CD4-positive, alpha-beta T cell treated with Interleukin-12 subunit alpha and Interleukin-12 subunit beta, for 1 hour (primary cell): ENCODE results near the gene OPTC.
"Not testable (repeated sequence)": the region's sequence is repeated elsewhere in the genome, so short reads cannot be mapped to it uniquely, and the experiment has no call there.

Source experiments
- DNase-seq: peaks from one replicate; pipeline ENCODE4 v3.0.0-alpha.2; 2020

The OPTC gene

GRCh38 chr1:203465948-203466347 lies 28.0 kb upstream of the OPTC start:
- no peak for DNase-seq

- not testable (repeated sequence) for DNase-seq
Measured at GRCh38 chr1:203466906-203467549, 26.9 kb upstream of the OPTC start.

DNA sequence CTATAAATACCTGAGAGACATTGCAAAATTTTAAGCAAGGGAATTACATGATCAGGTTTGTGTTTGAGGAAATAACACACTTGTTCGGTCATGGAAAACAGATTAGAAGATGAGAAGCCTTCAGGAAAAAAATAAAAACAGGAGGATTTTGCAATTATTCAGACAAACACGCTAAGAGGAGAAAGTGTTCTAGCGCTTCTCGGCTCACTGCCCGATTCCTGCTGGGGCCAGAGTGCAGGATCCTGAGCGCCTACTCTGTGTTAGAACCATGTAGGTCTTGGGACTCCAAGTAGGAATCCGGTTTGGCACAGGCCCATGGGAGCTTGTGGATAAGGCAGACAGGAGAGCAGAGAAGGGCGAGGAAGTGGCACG lies 26.4 kb upstream of the OPTC start:
- no peak for DNase-seq

DNA sequence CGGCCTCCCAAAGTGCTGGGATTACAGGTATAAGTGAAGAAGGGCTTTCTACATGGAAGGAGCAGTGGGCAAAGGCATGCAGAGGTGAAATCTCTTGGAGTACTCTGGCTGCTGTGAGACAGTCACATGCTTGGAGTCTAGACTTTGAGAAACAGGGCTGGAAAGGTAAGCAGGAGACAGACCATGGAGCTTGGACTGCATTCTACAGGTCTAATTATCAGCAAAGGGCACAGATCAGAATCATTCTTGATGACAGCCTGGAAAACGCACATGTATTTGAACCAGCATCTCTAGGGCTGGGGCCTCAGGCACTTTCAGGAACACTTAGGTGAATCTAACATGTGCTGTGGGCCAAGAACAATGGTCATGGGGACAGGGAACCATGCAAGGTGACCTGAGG lies 25.6 kb upstream of the OPTC start:
- DNase-seq = no peak

GRCh38 chr1:203470240-203470639 lies 23.7 kb upstream of the OPTC start:
- DNase-seq = no peak

GRCh38 chr1:203471841-203472240 lies 22.1 kb upstream of the OPTC start:
- no peak for DNase-seq

DNA sequence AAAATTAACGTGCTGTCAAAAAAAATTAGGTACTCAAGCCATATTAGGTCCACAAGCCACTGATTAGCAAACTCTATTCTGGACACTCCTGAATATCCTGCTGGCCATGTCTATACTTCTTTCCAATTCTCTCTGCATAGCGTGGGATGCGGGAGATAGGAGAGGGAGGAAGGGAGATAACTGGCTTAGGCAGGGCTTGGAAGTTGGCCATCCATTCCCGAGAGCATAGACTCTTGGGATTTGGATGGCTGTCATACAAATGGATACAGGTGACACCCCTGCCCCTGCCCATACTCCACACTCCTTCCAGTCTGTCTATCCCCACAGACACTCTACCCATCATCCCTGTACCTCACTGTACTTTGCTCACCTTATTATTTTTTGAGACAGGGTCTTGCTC lies 20.7 kb upstream of the OPTC start:
- no peak for DNase-seq

- DNase-seq = no peak
Measured at GRCh38 chr1:203473781-203474305, 20.1 kb upstream of the OPTC start.

DNA sequence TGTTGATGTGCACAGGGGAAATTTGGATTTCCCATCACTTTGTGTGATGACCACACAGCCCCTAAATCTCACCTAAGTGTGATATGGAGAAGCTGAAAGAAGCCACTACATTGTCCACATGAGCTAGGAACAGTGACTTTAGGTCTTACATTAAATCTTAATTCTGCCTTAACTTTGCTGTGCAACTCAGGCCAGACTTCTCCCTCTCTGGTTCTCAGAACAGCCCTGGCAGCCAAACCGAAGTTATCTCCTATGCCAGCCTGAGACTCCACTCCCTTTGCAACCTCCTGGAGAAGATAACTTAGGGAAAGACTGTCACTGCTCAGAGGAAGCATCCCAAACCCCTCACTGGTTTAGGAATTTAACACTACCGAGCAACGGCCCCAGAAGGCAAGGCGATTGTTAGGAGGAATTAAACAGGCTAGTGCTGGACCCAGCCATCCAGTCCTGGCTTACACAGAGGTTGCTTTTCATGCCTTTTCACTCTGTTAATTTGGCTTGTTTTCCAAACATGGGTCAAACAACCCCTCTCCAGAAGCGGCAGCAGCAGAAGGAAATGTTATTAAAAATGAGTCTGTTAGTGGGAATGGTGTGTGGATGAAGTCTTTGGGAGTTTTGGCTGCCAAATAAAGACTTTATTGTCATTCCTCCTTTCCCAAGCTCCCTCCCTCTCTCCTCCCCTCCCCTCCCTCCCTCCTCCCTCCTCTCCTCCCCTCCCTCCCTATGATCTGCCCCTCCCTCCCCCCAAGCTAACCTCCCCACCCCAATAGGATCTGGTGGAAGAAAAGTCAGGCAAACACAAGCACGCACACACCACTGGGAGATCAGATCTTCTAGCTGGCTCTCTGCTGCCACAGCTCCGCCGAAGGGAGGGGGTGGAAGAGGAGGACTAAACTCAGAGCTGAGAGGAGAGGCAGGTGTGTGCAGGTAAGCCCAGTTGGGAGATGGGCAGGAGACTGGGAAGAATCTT lies 18.7 kb upstream of the OPTC start, which contains the start of gene PRELP:
Gene PRELP, plus strand, starts transcription at position 795 of the 970 bp plus-strand sequence. CDS start 7,379 bp downstream, outside the sequence.
- DNase-seq = no peak

GRCh38 chr1:203476216-203476814 lies 17.6 kb upstream of the OPTC start:
- DNase-seq = no peak

DNA sequence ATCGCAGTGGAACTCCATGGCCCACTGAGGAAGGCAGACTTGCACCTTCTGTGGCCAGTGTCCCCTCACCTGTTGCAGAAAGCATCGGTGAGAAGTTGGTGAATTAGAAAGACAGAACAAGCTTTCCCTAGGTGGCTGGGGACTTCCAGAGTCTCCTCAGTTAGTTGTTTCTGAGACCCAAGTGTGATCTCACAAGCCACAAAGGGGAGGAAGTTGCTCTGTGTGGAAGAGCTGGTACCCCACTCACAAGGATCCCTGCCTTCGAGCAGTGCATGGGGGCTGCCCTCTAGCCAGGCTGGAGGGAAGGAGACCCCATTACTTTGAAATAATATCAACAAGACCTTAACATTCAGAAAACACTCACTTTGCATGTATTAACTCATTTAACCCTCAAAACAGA lies 16.2 kb upstream of the OPTC start:
- no peak for DNase-seq

- no peak for DNase-seq
Measured at GRCh38 chr1:203478231-203478630, 15.7 kb upstream of the OPTC start.

DNA sequence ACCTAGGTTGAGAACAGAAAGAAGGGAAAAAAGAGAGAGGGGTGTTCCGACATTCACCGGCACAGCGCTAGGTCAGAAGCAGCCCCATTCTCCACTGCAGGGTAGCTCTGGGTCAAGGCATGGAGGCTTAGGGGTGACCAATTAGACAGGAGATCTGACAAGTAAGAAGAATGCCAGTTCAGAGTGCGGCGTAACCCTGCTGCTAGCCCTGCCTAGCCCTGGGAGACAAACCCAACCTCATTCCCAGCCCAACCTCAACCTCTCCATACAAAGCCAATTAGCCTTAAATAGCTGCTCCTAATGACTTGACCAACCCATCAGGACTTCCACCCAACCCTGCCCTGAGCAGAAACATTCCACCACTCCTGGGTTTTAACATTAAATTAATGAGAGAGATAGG lies 15.0 kb upstream of the OPTC start:
- no peak for DNase-seq

DNA sequence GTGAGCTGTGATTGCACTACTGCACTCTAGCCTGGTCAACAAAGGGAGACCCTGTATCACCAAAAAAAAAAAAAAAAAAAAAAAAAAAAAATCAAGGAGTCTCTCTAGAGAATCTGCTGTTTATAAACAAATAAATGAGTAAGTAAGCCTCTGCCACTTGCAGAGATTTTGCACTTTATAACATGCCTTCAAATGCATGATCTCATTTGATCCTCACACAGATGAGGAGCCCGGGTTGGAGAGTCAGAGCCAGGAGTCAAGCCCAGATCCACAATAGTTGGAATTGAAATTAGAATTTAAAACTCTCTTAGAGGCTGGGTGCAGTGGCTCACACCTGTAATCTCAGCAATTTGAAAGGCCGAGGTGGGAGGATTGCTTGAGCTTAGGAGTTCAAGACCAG lies 14.3 kb upstream of the OPTC start:
- no peak for DNase-seq

GRCh38 chr1:203480084-203480483 lies 13.9 kb upstream of the OPTC start:
- no peak for DNase-seq

DNA sequence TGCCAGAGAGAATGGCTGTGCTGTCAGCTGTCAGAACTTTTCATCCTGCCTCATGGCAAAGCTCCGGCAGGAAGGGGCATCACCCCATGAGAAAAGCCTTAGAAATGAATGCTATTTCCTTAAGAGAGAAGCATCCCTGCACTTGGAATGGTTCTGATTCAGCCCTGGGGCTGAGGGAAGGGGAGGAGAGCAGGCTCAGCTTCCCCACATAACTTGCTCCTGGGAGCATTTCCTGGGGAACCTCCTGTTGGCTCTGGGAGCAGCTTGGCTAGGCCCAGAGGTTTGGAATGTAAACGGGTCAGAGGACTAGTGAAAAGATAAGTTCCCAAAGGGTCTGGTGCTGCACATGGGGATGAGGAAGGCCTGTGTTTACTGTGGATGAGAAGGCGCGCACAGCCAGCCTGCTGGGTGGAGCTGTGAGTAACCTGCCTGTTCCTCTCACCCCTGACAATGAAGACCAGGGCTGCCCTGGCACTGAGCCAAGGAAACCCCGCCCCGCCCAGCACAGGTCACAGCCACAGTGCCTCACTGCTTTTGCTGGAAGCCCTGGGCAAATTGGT lies 13.3 kb upstream of the OPTC start:
- peak; percentile 49 for DNase-seq

DNA sequence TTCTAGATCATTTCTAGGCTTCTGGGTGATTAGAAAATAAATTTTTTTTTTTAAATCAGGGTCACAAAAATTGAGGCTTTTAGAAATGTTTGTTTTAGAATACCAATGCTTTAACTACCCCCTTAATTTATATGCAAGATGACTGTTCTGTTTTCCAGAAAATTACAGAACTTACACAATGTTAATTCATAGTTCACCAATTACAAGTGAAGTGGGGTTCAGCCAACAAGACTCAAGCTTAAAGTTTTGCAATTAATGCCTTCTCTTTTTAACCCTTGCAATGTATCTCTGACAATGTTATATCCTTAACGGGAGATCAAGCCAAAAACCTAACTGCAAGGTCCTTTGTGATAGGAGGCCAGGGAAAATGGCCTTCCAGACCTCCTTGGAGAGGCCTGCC lies 12.8 kb upstream of the OPTC start:
- no peak for DNase-seq

GRCh38 chr1:203486618-203487370 lies 7.2 kb upstream of the OPTC start:
- DNase-seq = no peak

DNA sequence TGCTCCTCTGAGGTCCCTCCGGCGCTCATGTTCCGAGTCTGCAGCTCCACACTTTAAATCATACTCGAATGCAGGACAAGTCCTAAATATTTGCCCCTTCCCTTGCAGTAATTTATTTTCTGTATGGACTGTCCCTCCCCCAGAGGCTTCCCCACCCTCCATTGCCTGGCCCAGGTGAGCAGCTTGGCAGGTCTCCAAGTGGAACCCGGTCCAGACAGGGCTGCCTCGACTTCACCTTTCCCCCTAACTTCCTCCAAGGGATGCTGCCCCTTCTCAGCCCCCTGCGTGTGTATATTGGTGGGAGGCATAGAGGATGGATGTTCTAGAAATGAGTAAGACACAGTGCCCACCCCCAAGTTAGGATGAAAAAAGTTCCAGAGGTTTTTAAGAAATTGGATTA lies 5.4 kb upstream of the OPTC start:
- no peak for DNase-seq

DNA sequence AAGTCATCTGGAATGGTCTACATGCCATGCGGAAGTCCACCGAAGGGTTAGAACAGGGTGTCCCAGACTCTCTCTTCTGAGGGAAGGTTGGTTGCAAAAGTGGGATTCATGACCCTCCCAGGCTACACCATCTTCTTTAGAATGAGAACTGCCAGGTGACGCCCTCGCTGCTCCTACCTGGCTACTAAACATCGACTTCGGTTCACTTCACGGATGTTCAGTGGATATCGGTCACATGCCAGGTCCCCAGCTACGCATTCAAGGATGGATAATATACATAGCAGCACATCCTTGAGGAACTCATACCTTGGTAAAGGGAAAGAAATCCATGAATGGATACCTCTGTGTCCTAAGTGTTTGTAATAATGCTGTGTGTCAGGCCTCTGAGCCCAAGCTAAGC lies 3.3 kb upstream of the OPTC start:
- DNase-seq = no peak

DNA sequence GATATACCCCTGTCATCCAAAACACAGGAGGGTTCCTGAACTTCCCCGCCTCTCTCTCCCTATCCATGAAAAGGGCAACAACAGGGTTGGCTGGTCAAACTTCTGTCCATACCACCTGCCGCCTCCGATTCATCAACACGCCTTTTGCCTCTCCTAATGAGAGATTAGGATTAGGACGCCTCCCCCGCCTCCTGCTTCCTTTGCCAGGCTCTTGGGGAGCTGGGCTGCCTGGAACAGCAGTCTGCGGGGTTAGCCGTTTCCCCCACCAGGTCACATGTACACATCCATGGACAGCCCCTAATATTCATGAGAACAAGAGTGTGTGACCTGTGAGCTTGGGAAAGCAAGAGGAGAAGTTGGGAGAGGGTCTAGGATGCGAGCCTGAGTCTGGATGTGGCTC lies 2.3 kb upstream of the OPTC start:
- DNase-seq = no peak

GRCh38 chr1:203492082-203492747 lies 1.7 kb upstream of the OPTC start:
- no peak for DNase-seq
